Bronchial epithelial cell (primary cell): Measurements from ENCODE around the gene KCNF1. TPM values are rescaled to one million over a fixed set of nuclear protein-coding genes. Genes with fewer than 3 reads are reported as not detected.

Experiments used
- DNase-seq: peaks from one replicate; pipeline ENCODE4 v3.0.0-alpha.2; 2010; ENCODE audit warnings: low read depth
- FAIRE-seq: peaks from 2 replicates; lab custom pipeline; 2011; peaks lifted over from hg19 to GRCh38; lab: Jason Lieb, UNC
- H3K27me3 ChIP-seq: 2 replicates; pipeline ENCODE4 v1.5.1; 2011; ENCODE audit warnings: low read length; ENCODE audit not compliant: control insufficient read depth, insufficient read depth
- H3K36me3 ChIP-seq: 2 replicates; pipeline ENCODE4 v1.5.1; 2011; ENCODE audit warnings: low read length; ENCODE audit not compliant: control insufficient read depth, insufficient read depth
- H3K4me3 ChIP-seq: 2 replicates; pipeline ENCODE4 v1.5.1; 2011; ENCODE audit warnings: mild to moderate bottlenecking, low read depth, low read length, control low read depth
- total RNA-seq: library from RNA; depleted of rRNA; stranded (reverse); fragments of >200 nt; gene quantifications from 2 replicates; pipeline ENCODE4 v1.2.1, GENCODE V29; 2014
- TF ChIP-seq, protein P1 (sequence below): IDR thresholded peaks from 2 replicates; pipeline ENCODE4 v1.5.1; 2011; ENCODE audit warnings: mild to moderate bottlenecking, moderate library complexity, low read length, control low read depth, inconsistent platforms; ENCODE audit not compliant: insufficient read depth, severe bottlenecking

KCNF1 gene
- total RNA-seq, 1 donor from 2014 or later: not detected

DNA sequence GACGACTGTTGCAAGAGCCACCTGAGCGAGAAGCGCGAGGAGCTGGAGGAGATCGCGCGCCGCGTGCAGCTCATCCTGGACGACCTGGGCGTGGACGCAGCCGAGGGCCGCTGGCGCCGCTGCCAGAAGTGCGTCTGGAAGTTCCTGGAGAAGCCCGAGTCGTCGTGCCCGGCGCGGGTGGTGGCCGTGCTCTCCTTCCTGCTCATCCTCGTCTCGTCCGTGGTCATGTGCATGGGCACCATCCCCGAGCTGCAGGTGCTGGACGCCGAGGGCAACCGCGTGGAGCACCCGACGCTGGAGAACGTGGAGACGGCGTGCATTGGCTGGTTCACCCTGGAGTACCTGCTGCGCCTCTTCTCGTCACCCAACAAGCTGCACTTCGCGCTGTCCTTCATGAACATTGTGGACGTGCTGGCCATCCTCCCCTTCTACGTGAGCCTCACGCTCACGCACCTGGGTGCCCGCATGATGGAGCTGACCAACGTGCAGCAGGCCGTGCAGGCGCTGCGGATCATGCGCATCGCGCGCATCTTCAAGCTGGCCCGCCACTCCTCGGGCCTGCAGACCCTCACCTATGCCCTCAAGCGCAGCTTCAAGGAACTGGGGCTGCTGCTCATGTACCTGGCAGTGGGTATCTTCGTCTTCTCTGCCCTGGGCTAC lies 1.2 kb downstream of the KCNF1 start:
- DNase-seq (no peak), FAIRE-seq (no peak)
- Histone ChIP-seq H3K36me3 (no peaks in the 10 kb centered on the region), H3K4me3 (no peak overlapping the region), H3K27me3 (peaks cover 16% of the 10 kb centered on the region)
- TF ChIP-seq, protein P1, sequence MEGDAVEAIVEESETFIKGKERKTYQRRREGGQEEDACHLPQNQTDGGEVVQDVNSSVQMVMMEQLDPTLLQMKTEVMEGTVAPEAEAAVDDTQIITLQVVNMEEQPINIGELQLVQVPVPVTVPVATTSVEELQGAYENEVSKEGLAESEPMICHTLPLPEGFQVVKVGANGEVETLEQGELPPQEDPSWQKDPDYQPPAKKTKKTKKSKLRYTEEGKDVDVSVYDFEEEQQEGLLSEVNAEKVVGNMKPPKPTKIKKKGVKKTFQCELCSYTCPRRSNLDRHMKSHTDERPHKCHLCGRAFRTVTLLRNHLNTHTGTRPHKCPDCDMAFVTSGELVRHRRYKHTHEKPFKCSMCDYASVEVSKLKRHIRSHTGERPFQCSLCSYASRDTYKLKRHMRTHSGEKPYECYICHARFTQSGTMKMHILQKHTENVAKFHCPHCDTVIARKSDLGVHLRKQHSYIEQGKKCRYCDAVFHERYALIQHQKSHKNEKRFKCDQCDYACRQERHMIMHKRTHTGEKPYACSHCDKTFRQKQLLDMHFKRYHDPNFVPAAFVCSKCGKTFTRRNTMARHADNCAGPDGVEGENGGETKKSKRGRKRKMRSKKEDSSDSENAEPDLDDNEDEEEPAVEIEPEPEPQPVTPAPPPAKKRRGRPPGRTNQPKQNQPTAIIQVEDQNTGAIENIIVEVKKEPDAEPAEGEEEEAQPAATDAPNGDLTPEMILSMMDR: no peak

GRCh38 chr2:10913501-10914271 lies 2.0 kb downstream of the KCNF1 start:
- Histone ChIP-seq H3K27me3 (peaks cover 16% of the 10 kb centered on the region), H3K4me3 (no peak overlapping the region), H3K36me3 (no peaks in the 10 kb centered on the region)
- DNase-seq (no peak), FAIRE-seq (no peak)
- TF ChIP-seq, protein P1: no peak

- peaks cover 16% of the 10 kb centered on the region for H3K27me3 ChIP-seq
- no peak for DNase-seq
- TF ChIP-seq, protein P1: no peak
These were observed 2.5 kb downstream of the KCNF1 start for GRCh38 chr2:10914272-10914693.

DNA sequence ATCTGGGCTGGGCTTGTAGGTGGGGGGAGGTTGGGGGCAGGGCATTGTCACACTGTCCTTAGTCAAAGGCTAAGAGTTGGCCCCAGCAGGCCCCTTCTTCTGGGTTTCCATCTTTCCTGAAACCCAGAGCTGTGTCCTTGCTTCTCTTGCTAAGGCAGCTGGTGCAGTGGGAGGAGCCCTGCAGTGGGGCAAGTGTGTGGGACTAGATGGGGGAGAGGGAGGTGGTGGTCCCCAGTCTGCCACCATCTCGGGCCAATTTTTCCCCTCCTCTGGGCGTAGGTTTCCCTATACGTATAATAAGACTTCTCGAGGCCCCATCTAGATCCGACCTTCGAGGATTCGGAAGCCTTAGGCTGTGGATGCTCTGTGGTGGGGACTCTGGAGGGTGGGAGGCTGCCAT lies 3.5 kb downstream of the KCNF1 start:
- peaks cover 16% of the 10 kb centered on the region for H3K27me3 ChIP-seq
- TF ChIP-seq, protein P1: no peak

More at GRCh38 chr2:10914272-10914693, 2.5 kb downstream of the KCNF1 start:
- Histone ChIP-seq H3K36me3 (no peaks in the 10 kb centered on the region), H3K4me3 (no peak overlapping the region)
- FAIRE-seq: no peak

DNA sequence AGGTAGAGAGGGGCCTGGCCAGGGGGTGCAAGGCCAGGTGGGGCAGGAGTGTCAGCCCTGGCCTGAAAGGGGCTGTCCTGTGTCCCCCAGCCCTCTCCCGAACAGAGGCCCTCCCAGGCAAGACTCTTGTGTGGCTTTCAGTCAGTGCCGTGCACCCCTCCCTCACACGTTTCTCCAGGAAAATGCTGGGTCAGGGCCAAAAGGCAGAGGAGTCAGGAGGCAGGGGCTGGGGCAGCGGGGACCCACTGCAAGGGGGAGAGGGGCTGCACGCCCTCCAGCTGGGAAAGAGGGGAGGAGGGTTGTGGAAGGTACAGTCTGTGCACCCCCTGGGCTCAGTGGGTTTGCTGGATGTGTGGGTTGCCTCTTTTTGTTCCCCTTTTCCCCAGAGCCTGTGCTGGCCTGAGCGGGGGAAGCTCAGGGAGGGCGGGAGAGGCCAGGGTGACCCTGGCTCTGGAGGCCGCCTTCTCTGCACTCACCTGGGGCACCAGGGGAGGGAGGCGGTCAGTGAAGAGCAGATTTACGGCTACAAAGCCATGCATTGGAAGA lies 4.1 kb downstream of the KCNF1 start:
- DNase-seq: no peak
- FAIRE-seq: no peak
- Histone ChIP-seq H3K4me3 (no peak overlapping the region), H3K27me3 (peaks cover 16% of the 10 kb centered on the region), H3K36me3 (no peaks in the 10 kb centered on the region)
- TF ChIP-seq, protein P1: no peak

More for the DNA sequence above, 3.5 kb downstream of the KCNF1 start:
- no peak overlapping the region for H3K4me3 ChIP-seq
- H3K36me3 ChIP-seq: no peaks in the 10 kb centered on the region
- FAIRE-seq (no peak), DNase-seq (no peak)
